Fibroblast of mammary gland (primary cell): ENCODE measurements around the gene SEZ6.

ENCODE experiments used
- DNase-seq: peaks from one replicate; pipeline ENCODE4 v3.0.0-alpha.2; 2010; ENCODE audit warnings: low read depth
- H3K4me3 ChIP-seq: 2 replicates; pipeline ENCODE4 v1.5.1; 2011; ENCODE audit warnings: low read depth, mild to moderate bottlenecking, low read length, moderate library complexity; ENCODE audit not compliant: control insufficient read depth
- TF ChIP-seq, protein P1 (sequence below): conservative IDR thresholded peaks from 2 replicates; pipeline ENCODE4 v1.5.1; 2011; ENCODE audit warnings: low read depth, low read length, inconsistent platforms; ENCODE audit not compliant: control insufficient read depth, insufficient read depth

Gene SEZ6

DNA sequence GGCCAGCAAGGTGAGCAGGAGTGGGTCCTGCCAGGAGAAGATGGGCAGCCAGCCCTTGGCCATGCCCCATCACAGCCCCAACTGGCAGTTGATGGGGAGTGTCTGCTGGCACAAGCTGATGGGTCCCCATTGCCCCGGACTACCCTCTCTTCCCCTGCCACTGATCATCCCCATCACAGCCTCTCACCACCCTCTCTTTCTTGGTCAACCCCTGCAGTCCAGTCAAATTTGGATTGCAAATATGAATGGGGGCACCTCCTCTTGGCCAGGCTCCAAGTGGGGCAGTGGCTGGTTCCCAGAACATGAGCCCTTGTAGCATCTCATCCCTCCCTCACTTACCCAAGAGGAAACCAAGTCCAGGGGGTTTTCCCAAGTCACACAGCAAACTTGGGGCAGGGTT lies 17.4 kb downstream of the SEZ6 start:
- DNase-seq: no peak
- no peak overlapping the region for H3K4me3 ChIP-seq
- TF ChIP-seq, protein P1, sequence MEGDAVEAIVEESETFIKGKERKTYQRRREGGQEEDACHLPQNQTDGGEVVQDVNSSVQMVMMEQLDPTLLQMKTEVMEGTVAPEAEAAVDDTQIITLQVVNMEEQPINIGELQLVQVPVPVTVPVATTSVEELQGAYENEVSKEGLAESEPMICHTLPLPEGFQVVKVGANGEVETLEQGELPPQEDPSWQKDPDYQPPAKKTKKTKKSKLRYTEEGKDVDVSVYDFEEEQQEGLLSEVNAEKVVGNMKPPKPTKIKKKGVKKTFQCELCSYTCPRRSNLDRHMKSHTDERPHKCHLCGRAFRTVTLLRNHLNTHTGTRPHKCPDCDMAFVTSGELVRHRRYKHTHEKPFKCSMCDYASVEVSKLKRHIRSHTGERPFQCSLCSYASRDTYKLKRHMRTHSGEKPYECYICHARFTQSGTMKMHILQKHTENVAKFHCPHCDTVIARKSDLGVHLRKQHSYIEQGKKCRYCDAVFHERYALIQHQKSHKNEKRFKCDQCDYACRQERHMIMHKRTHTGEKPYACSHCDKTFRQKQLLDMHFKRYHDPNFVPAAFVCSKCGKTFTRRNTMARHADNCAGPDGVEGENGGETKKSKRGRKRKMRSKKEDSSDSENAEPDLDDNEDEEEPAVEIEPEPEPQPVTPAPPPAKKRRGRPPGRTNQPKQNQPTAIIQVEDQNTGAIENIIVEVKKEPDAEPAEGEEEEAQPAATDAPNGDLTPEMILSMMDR: no peak

DNA sequence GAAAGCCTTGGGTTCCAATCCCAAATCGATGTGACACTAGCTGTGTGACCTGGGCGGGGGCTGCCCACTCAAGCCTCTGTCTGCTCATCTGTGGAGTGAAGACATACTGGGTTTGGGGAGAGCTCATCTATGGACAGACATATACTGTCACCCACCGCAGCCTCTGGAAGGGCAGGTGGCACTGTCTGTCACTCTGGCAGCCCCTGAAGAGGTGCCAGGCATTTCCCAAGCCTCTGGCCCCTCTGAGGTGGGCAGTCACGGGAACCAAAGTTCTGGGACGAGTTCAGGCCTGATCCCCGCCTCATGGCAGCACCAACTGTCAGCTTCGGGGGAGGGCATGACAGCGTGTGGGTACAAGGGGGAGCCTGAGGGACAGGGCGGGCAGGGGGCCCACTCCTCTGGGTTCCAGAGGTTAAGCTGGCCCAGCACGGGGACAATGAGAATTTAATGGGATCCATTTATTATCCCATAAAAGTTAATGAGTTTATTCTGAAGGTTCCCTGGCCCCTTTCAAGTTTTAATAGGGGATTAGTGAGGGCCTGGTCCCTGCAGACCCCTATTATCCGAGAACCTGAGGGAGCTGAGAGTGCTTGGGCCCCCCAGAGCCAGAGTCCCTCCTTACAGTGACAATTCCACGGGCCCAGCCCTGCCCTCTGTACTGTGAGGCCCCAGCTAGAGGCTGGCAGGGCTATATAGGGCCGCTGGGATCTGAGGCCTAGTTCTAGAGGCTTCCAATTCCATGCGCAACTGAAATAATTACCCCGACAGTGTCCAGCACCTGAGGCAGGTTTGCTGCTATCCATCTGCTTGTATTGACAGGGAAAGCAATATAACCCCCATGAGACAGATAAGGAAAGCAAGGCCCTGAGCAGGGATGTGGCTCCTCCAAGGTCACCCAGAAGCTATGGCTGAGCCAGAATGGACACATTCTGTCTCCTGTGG lies 18.8 kb downstream of the SEZ6 start:
- no peak overlapping the region for H3K4me3 ChIP-seq
- no peak for DNase-seq
- TF ChIP-seq, protein P1: no peak

DNA sequence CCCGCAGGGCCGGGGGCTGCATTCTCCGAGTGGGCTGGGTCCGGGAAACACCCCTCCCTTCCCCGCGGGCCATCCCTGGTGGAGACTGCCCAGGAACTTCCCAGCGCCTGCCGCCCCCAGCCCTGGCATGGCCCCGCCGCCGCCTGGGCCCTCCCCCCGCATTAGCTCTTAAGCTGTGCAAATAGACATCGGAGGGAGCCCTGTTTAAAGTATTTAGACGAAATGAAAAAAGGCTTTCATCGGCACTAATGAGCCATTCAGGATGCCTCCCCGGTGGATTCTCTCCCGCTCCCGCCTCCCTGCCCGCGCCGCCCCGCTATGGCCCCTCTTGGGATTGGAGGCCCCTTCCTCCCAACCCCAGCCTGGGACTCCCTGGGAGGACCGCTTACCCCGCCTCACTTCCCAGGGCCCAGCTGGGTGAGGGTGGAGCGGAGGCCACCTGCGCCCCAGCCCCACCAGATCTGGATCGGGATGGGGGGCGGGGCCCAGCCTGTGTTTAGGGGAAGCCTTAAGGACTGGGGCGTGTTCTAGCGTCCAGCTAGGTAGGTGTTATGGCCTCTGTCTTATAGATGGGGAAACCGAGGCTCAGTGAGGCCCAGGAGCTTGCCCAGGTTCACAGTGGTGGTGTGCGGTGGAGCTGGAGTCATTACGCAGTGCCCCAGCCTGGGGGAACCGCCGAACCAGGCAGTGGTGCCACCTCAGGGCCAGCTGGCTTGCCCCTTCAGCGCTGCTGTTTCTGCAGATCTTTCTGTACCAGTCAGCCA lies 19.7 kb downstream of the SEZ6 start:
- TF ChIP-seq, protein P1: no peak
- no peak overlapping the region for H3K4me3 ChIP-seq
- no peak for DNase-seq

DNA sequence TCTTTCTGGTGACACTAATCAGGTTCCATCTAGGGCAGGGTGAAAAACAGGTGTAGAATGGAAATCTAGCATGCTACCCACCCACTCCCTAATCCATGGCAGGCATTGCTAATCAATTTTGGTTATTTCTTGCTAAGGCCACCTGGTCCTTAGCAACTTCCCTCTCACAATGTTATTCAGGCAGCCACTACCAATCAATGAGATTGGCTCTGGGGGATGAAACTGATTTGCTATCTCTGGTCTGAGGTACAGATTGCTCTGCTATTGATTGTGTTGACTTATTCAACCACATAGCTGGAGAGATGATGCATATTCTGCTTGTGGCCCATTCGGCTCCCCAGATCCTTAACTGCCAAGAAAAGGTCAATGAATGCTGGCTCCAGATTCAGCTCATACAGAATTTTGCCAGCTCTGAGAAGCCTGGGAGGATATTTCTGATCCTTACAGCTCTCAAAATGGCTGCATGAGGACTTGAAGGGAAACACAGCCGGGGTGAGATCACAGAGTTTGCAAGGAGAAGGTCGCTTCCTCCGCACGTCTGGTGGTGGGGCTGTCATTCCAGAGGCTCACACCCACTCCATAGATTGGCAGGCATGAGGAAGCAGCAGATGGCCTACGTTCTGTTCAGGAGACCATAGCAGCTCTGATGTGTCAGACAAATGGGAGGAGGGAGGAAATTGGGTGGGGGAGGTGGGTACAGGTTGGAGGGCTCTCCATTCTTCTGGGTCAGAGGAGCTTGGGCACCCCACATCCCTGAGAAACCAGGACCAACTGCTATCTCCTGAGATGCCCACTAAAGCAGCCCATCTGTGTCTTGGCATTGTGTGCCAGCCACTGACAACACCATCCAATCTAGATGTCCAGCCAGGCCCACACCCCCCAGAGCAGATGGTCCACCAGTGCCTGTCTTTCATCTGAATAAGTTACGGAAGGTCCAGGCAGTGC lies 22.3 kb downstream of the SEZ6 start:
- TF ChIP-seq, protein P1: no peak
- no peak overlapping the region for H3K4me3 ChIP-seq
- no peak for DNase-seq

DNA sequence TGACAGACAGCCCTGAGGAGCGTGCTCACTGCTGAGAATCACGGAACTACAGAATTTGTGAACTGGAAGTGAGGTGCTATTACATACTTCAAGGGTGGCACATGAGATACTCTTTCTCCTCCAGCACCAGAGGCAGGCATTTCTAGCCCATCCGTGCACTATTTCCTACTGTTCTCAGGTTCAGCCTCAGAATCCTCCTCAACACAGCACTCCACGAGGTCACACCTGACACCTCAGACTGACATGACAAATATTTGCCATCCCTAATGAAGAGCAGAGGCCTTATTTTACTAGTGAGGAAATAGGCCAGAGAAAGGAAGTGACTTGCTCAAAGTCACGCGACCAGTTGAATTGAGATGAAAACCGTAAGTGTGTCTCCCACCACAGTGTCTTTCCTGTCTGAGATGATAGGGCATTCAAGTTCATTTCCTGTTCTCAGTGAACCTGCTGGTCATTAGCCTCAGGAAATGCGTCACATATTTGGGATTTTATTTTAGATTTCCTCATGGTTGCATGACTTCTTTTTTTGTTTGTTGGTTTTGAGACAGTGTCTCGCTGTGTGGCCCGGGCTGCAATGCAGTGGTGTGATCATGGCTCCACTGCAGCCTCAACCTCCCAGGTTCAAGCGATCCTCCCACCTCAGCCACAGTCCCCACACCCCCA lies 23.6 kb downstream of the SEZ6 start:
- DNase-seq: no peak
- H3K4me3 ChIP-seq: no peak overlapping the region
- TF ChIP-seq, protein P1: no peak

DNA sequence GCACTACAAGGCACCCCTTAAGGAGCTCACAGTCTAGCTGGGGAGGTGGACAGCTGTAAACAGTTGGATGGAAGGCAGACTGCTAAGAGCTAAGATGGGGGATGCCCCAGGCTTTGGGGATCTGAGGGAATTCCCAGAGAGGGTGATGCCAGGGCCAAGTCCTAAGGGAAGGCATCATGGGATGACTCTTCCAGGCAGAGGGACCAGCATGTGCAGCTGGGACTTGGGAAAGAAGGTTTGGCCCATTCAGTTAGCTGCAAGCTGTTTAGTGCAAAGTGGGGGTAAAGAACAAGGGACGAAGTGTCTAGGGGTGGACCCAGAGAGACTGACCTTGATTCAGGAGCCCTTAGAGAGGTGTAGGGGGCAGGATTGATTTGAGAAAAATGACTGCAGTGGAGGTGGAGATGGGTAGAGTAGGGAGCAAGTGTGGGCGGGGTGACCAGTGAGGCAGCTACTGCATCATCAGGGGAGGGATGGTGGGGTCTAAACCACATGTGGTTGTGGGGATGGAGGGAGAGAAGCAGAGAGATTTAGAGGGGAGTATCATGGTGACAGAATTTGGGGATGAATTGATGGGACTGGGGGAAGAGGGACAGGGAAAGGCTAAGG lies 27.4 kb downstream of the SEZ6 start:
- TF ChIP-seq, protein P1: no peak
- no peak overlapping the region for H3K4me3 ChIP-seq
- DNase-seq: no peak
